ENCODE results near the gene MSRB2.

GRCh38 chr10:23120001-23120934, 24.9 kb downstream of the MSRB2 start:
- TF ChIP-seq EZH2 (IDR thresholded peaks at IDR 0.05; ENCODE audit: borderline replicate concordance, insufficient read depth, low read length, poor library complexity, severe bottlenecking) (no peak), REST (IDR thresholded peaks at IDR 0.05; ENCODE audit: borderline replicate concordance) (no peak)
- TF ChIP-seq, protein P1, sequence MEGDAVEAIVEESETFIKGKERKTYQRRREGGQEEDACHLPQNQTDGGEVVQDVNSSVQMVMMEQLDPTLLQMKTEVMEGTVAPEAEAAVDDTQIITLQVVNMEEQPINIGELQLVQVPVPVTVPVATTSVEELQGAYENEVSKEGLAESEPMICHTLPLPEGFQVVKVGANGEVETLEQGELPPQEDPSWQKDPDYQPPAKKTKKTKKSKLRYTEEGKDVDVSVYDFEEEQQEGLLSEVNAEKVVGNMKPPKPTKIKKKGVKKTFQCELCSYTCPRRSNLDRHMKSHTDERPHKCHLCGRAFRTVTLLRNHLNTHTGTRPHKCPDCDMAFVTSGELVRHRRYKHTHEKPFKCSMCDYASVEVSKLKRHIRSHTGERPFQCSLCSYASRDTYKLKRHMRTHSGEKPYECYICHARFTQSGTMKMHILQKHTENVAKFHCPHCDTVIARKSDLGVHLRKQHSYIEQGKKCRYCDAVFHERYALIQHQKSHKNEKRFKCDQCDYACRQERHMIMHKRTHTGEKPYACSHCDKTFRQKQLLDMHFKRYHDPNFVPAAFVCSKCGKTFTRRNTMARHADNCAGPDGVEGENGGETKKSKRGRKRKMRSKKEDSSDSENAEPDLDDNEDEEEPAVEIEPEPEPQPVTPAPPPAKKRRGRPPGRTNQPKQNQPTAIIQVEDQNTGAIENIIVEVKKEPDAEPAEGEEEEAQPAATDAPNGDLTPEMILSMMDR (IDR thresholded peaks at IDR 0.05; ENCODE audit: poor library complexity, severe bottlenecking), result no peak

Measured in neural cell (in vitro differentiated cells).